Stimulated activated CD8-positive, alpha-beta memory T cell treated with anti-CD3 and anti-CD28 coated beads, Interleukin-4, amount 100 ng/mL, for 48 hours (primary cell): ENCODE results near the gene GPSM1.

ENCODE experiments used
- DNase-seq: peaks from one replicate; pipeline ENCODE4 v3.0.0-alpha.2; 2020

Gene GPSM1

GRCh38 chr9:136291306-136292025, 35.9 kb upstream of the GPSM1 start:
- no peak for DNase-seq

- no peak for DNase-seq
These were observed 35.3 kb upstream of the GPSM1 start for GRCh38 chr9:136292026-136292538.

- DNase-seq, result no peak
These were observed 34.5 kb upstream of the GPSM1 start for GRCh38 chr9:136292591-136293448.

- no peak for DNase-seq
These were observed 33.8 kb upstream of the GPSM1 start for GRCh38 chr9:136293476-136294077.

DNA sequence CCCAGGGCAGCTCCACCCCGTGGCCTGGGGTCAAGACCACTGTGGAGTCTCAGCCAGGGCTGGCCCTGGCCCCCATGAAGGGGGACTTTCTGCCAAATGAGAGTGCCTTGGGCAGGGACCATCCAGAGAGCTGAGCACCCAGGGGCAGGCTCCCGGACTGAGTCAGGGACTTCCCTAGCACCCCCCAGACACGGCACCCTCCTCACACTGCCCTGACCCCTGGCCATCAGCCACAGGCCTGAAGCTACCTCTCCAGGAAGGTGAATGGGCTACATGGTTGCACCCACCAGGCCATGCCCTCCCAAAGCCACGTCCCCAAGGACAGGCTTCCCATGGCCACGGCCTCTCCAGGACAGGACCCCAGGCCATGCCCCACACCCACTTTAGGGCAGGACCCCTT, 32.9 kb upstream of the GPSM1 start:
- DNase-seq, result no peak

DNA sequence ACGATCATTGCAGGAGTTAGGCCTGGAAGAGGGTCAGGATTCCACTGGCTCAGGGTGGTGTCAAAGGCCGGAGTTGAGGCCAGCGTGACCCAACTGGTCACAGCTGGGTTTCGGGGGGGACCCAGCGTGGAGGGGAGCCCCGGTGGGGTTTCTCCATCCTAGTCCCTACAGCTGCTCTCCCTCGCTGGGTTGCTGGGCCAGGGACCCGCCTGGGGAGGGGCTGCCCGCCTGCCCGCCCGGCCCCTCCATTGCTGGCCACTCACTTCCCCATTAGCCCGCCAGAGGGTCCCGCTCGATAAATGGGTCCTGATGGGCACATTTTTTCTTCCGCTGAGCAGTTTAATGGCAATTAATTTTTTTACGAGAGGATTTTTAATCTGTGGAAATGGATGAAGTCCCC, 32.3 kb upstream of the GPSM1 start:
- no peak for DNase-seq

GRCh38 chr9:136295542-136296433, 31.6 kb upstream of the GPSM1 start:
- no peak for DNase-seq

GRCh38 chr9:136296434-136297015, 30.8 kb upstream of the GPSM1 start:
- DNase-seq, result no peak

GRCh38 chr9:136297016-136297691, 30.2 kb upstream of the GPSM1 start:
- DNase-seq, result no peak

DNA sequence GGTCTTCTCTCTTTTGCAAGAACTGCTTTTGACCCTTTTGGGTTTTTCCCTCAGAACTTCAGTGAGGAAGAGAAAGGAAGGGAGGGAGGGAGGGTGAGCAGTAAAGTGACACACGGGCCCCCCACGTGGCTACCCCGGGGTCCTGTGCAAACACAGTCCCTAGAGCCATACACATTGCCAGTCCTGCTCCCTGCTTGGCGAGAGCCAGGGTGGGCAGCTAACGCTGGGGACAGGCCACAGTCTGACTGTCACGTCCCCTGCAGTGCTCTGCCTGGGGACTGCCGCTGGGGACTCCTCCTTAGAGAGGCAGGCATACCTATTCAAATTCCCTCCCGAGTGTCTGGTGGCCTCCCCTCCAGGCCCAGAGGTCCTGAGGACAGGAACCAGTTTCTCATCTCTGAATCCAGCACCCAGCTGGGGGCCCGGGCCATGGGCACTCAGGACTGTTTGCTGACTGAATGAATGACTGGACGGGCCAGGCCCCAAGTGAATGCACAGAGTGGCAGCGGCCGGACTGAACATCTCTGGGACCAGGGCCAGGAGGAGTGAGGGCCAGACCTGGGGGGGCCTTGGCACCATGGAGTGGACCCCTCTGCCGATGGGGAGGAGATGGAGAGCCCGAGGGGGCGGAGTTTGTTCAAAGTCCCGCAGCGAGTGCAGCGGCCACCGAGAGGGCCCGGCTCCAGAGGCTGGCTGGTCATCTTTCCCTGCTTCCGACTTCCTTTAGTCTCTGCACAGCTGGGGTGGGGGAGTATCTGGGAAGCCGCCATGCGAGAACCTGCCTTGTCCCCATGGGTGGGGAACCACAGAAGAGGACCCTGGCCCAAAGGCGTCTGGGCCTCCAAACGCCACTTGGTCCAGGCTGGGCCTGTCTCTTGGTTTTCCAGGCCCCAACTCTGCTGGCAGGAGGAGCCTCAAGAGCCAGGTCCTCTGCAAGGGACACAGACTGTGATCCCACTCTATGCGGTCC, 29.3 kb upstream of the GPSM1 start:
- no peak for DNase-seq

DNA sequence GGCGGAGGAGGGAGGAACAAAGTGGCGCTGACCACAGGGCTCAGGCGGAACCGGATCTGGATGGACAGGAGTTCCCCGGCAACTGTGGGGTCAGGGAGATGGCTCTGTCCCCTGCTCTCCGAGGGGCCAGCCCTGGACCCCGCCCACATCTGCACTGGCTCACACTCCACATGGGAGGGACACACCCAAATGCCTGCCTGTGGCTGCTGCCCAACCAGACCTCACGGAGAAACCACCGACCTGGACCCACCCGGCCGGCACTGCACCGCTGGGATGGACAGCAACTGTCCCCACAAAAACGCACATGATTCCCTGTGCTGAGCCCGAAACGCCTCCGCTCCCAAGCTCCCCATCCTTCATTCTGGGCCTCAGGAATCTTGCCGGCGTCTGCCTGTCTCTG, 28.2 kb upstream of the GPSM1 start:
- DNase-seq, result no peak

GRCh38 chr9:136299541-136299940, 27.8 kb upstream of the GPSM1 start:
- DNase-seq, result no peak

GRCh38 chr9:136300016-136300545, 27.3 kb upstream of the GPSM1 start:
- no peak for DNase-seq

DNA sequence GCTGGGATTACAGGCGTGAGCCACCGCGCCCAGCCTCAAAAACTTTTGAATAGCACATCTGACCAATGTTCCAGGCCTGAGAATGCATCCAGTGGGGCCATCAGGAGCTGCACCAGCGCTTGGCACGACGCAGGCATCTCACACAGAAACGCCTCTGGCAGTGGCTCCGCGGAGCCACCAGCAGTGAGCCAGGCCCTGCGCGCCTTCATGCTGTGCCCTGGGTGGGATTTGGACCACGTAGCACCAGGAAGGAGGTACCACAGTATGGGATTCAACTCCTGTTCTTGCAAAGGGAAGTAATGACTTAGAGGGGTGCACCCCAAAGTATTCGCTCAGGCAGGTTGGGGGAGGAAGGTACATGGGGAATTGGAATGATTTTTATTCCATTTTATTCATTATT, 26.5 kb upstream of the GPSM1 start:
- no peak for DNase-seq

DNA sequence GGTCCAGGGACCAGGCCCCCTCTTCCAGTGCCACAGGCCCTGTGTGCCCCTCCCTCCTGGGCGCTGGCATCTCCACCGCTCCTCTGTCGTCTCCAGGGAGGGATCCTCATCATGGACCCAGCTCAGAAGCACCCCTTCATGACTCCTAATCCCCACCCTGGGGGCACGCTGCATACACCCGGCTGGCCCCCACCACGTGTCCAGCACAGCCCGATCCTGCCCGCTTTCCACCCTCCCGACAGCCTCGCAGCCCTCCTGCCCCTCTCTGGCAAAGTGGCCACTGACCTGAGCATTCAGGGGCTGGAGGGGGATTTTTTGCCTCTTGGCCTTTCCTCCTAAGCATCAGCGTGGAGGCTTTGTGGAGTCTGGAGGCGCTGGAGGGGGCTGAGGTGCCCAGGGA, 24.8 kb upstream of the GPSM1 start:
- no peak for DNase-seq

DNA sequence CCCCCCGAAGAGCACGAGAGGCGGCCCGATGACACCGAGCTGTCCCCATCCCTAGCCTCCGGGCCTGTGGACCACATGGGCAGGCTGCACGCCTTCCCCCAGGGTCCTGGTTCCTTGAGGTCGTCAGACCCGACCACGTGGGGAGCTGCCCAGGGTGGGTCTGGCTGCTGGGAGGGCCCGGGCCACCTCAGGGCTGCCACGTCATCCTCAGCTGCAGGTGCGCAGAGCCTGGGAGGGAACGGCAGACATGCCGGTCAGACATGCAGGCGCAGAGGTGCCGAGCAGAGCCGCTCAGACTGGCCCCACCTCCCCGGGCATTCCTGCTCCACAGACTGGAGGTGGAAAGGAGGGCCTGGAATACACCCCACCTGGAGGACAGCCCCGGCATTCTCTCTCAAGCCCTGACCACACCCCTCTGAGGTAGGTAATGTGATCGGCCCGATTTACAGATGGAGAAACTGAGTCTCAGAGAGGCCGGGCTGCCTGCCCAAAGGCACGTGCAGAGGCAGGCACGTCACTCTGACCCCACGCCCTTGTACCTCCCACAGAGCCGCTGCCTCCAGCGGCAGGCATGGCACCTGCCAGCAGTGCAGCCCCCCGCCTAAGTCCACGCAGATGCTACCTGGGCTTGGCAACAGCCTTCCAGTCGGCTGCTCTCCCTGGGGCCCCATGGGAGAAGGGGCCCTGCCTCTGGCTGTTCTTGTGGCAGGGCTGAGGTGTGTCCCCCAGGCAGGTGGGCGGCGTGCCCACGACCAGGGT, 24.1 kb upstream of the GPSM1 start:
- no peak for DNase-seq

DNA sequence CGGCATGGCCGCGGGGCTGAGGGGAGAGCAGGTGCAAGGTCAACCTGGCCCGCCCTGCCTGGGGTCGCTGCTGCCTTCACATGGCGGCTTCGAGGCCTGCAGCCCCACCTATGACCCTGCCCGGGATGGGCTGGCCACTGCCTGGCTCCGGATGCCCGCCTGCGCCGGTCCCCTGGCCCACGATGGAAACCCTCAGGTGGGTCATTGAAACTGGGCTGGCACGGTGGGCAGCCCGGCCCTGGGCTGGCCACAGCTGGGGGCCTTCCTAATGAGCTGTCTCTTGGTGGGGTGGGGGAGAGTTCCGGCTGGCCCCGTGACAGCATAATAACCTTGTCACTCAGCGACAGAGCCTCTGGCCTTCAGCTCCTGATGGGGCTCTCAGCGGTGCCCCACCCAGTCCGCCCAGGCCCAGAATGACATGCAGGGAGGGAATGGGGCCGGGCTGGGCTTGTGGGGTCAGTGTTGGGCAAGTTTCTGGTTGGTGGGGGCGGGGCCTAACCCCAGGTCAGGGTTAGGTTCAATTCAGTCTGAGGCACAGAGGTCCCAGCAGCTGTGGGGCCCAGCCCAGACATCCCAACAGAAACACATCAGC, 23.4 kb upstream of the GPSM1 start, which contains the start of gene CCDC187:
CCDC187 (minus strand) TSS at position 270 of the 592 bp plus-strand sequence; CDS start at position 6, 264 bp downstream.
- no peak for DNase-seq

DNA sequence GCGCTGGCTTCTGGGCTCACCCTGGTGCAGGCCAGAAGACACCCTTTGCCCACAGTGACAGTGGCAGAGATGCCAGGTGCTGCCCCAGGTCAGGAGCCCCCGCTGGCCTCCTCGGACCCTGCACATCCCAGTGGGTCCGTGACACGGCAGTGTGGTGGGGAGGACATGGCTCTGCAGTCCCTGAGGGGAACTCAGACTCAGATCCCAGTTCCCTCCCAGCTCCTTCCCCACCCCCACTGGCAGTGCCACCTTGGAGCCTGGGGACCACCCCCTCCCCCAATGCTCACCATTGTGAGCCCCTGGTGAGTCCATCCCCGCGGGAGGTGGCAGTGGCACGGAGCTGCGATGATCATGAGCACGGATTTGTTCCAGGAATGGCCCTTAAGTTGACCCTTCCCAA, 22.9 kb upstream of the GPSM1 start:
- DNase-seq, result no peak

DNA sequence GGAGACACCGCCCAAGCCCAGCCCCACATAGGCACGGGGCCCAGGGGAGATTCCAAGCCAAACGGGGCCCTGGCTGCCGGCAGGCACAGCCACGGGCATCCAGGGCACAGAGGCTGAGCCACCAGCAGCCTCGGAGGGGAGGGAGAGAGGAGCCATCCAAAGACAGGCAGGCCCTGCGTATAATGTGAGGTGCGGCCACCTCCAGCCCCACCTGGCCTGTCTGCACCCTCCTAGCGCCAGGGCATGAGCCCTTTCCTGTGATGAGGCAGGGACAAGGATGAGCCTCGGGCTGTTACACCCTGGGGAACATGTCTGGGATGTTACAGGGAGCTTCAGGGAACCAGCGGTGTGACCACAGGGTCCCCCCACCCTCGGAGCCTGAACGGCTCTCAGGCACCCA, 22.4 kb upstream of the GPSM1 start:
- no peak for DNase-seq
